Tibial artery (tissue), 4 donors: ENCODE results near the gene GUCA2B.

Experiments
- DNase-seq, 2 donors: peaks; one replicate each; pipeline ENCODE4 v3.0.0-alpha.2; 2019
- H3K27ac ChIP-seq, 2 donors: fragments of 200-600 bp; sonication (generic) in 1 of 2; 1 replicate in 1 of 2; 2 replicates in 1 of 2; pipeline ENCODE4 v1.5.1; 2018 to 2019; ENCODE audit warnings: mild to moderate bottlenecking in 1 of 2
- H3K27me3 ChIP-seq, 2 donors: fragments of 200-600 bp; sonication (generic) in 1 of 2; one replicate each; pipeline versions ENCODE4 v1.5.1 to v1.6.0; 2016 to 2019
- H3K36me3 ChIP-seq, 3 donors: fragments of 200-600 bp; sonication (generic) in 2 of 3; one replicate each; pipeline ENCODE4 v1.5.1; 2016 to 2019; ENCODE audit warnings: mild to moderate bottlenecking in 2 of 3
- H3K4me1 ChIP-seq, 4 donors: fragments of 200-600 bp; sonication (generic) in 2 of 4; 1 replicate in 3 of 4; 2 replicates in 1 of 4; pipeline ENCODE4 v1.5.1; 2016 to 2019
- H3K4me3 ChIP-seq, 2 donors: fragments of 200-600 bp; sonication (generic) in 1 of 2; 1 replicate in 1 of 2; 2 replicates in 1 of 2; pipeline ENCODE4 v1.5.1; 2018 to 2019; ENCODE audit warnings: mild to moderate bottlenecking in 2 of 2
- H3K9me3 ChIP-seq, 3 donors: fragments of 200-600 bp; sonication (generic) in 1 of 3; one replicate each; pipeline ENCODE4 v1.5.1; 2016 to 2019
- intact Hi-C: fragments of 100-400 bp; cut with DNase I; formaldehyde crosslinking; loops from one replicate; pipeline ENCODE4 v1.15.0; 2023; ENCODE audit warnings: low total_unique reads
- TF ChIP-seq, protein P1 (sequence below), 2 experiments: fragments of 200-600 bp in 1 of 2; fragments of 450-650 bp in 1 of 2; IDR thresholded peaks; one replicate each; pipeline ENCODE4 v1.5.1; 2017 to 2019; ENCODE audit warnings: antibody characterized with exemption in 2 of 2, mild to moderate bottlenecking in 1 of 2, moderate library complexity in 1 of 2

Gene GUCA2B

DNA sequence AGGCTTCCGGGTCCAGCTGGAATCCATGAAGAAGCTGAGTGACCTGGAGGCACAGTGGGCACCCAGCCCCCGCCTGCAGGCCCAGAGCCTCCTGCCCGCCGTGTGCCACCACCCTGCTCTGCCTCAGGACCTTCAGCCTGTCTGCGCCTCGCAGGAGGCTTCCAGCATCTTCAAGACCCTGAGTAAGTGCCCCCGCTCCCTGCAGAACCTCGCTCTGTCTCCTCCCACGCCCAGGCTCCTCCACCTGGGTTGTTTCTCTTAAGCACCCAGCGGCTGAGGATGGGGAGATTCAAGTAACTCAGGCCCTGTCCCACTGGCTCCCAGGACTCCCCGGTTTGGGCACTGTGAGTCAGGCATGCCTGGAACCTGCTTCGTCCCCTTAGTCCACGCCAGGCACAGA lies 1.5 kb downstream of the GUCA2B start:
- TF ChIP-seq, protein P1, sequence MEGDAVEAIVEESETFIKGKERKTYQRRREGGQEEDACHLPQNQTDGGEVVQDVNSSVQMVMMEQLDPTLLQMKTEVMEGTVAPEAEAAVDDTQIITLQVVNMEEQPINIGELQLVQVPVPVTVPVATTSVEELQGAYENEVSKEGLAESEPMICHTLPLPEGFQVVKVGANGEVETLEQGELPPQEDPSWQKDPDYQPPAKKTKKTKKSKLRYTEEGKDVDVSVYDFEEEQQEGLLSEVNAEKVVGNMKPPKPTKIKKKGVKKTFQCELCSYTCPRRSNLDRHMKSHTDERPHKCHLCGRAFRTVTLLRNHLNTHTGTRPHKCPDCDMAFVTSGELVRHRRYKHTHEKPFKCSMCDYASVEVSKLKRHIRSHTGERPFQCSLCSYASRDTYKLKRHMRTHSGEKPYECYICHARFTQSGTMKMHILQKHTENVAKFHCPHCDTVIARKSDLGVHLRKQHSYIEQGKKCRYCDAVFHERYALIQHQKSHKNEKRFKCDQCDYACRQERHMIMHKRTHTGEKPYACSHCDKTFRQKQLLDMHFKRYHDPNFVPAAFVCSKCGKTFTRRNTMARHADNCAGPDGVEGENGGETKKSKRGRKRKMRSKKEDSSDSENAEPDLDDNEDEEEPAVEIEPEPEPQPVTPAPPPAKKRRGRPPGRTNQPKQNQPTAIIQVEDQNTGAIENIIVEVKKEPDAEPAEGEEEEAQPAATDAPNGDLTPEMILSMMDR (IDR thresholded peaks at IDR 0.05): no peak
- Histone ChIP-seq H3K4me3 (no peak overlapping the region), H3K27ac (no peak overlapping the region), H3K36me3 (no peaks in the 10 kb centered on the region), H3K4me1 (no peaks in the 10 kb centered on the region), H3K27me3 (peaks cover 0 to 21% of the 10 kb centered on the region in 2 donors), H3K9me3 (no peaks in the 10 kb centered on the region)
- no peak for DNase-seq
- intact Hi-C loops: no loop called here

DNA sequence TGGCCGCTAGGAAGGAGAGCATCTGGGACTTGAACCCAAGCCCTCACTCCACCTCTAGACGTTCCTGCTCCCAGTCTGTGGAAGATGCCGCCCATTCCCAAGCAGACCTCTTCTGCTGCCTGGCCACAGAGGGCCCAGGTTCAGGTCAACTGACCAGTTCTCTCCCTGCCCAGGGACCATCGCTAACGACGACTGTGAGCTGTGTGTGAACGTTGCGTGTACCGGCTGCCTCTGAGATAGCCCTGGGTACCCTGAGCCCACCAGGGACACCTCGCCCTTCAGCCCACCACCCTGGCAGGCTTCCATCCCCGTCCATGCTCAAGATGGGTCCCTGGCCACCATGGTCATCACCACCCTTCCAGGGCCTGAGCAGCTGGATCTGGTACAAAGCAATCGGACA lies 2.2 kb downstream of the GUCA2B start:
- no peak overlapping the region for H3K4me3 ChIP-seq
- intact Hi-C loops: no loop called here
- H3K27me3 ChIP-seq: peaks cover 0 to 21% of the 10 kb centered on the region in 2 donors
- no peaks in the 10 kb centered on the region for H3K36me3 ChIP-seq
- no peaks in the 10 kb centered on the region for H3K9me3 ChIP-seq
- no peak overlapping the region for H3K27ac ChIP-seq
- TF ChIP-seq, protein P1 (IDR thresholded peaks at IDR 0.05): no peak
- no peaks in the 10 kb centered on the region for H3K4me1 ChIP-seq
- no peak for DNase-seq

DNA sequence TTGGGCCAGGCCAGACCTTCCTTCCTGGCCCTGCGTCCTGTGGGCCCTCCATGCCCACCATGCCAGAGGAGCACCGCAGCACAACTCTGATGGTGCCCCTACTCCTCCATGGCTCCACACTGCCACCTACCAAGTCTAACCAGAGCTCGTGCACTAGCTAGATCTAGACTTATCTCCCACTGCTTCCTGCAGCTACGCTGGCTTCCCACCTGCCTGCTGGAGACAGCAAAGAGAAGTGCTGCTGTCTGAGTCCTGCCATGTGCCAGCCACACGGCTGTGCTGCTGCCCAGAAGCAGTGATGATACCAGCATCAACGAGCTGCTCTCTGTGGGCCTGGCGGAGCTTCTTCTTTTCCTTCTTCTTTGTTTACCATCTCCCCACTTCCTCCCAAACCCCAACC lies 4.5 kb downstream of the GUCA2B start:
- Histone ChIP-seq H3K27me3 (peaks cover 0 to 15% of the 10 kb centered on the region in 2 donors), H3K36me3 (no peaks in the 10 kb centered on the region), H3K4me1 (no peaks in the 10 kb centered on the region), H3K27ac (no peak overlapping the region), H3K9me3 (peaks cover 0 to 12% (median 8%) of the 10 kb centered on the region in 3 donors), H3K4me3 (no peak overlapping the region)
- no peak for DNase-seq
- intact Hi-C loops: no loop called here
- TF ChIP-seq, protein P1 (IDR thresholded peaks at IDR 0.05): no peak

DNA sequence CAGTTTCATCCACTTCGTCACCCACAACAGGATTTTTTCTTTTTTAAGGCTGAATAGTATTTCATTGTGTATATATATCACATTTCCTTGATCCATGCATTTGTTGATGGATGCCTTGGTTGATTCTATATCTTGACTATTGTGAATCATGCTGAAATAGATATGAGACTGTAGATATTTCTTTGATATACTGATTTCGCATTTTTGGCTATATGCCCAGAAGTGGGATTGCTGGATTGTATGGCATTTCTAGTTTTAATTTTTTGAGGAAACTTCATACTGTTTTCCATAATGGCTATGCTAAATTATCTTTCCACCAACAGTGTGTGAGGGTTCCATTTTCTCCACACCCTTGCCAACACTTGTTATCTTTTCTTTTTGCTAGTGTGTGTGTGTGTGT lies 5.0 kb downstream of the GUCA2B start:
- H3K4me1 ChIP-seq: no peaks in the 10 kb centered on the region
- peaks cover 0 to 12% (median 8%) of the 10 kb centered on the region in 3 donors for H3K9me3 ChIP-seq
- H3K4me3 ChIP-seq: no peak overlapping the region
- intact Hi-C loops: no loop called here
- no peak for DNase-seq
- TF ChIP-seq, protein P1 (IDR thresholded peaks at IDR 0.05): no peak
- H3K36me3 ChIP-seq: no peaks in the 10 kb centered on the region
- H3K27ac ChIP-seq: no peak overlapping the region
- peaks cover 0 to 19% of the 10 kb centered on the region in 2 donors for H3K27me3 ChIP-seq

DNA sequence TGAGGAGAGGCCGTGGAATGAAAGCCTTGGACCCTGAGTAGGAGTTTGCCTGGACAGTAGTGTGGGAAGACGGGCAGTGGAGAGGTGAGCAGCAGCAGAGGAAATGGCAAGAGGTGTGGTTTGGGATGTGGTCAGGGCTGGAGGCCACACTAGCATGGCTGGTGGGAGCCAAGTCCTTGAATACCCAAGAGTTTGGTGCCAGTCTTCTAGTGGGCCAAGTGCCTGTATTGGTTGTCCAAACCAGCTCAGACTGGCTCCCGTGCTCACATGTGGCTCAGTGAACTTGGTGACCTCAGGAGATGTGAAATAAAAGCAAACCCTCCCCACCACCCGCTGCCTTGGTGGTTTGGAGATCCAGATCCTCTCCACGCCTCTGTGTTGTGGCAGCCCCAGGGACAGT lies 9.0 kb downstream of the GUCA2B start:
- no peaks in the 10 kb centered on the region for H3K36me3 ChIP-seq
- peaks cover 0 to 12% (median 8%) of the 10 kb centered on the region in 3 donors for H3K9me3 ChIP-seq
- TF ChIP-seq, protein P1 (IDR thresholded peaks at IDR 0.05): no peak
- no peak for DNase-seq
- intact Hi-C loops: no loop called here
- no peak overlapping the region for H3K4me3 ChIP-seq
- H3K27ac ChIP-seq: no peak overlapping the region
- H3K4me1 ChIP-seq: peaks cover 0 to 6% (median 5%) of the 10 kb centered on the region in 4 donors
- peaks cover 0 to 10% of the 10 kb centered on the region in 2 donors for H3K27me3 ChIP-seq

DNA sequence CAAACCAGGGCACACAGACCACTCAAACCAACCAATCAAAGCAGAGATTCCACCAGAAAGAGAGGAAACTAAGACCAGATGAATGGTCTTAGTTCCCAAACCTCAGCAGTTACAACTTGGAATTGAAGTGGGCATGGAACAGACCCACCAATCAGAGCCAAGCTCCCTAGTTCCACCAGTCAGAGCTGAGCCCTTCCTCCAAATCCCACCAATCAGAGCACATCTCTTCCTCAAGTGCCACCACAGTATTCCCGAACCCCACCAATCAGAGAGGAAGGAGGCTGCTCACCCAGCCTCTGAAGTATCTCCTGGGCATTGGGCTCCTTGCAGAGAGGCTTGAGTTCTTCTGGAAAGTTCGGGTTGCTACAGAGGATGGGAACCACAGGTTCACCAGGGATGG lies 9.9 kb downstream of the GUCA2B start:
- H3K27ac ChIP-seq: no peak overlapping the region
- H3K27me3 ChIP-seq: peaks cover 0 to 11% of the 10 kb centered on the region in 2 donors
- peaks cover 0 to 12% (median 8%) of the 10 kb centered on the region in 3 donors for H3K9me3 ChIP-seq
- peaks cover 0 to 6% (median 5%) of the 10 kb centered on the region in 4 donors for H3K4me1 ChIP-seq
- no peaks in the 10 kb centered on the region for H3K36me3 ChIP-seq
- intact Hi-C loops: no loop called here
- DNase-seq: no peak
- no peak overlapping the region for H3K4me3 ChIP-seq
- TF ChIP-seq, protein P1 (IDR thresholded peaks at IDR 0.05): no peak
